Measurements from ENCODE around the gene TMEM184C.

DNA sequence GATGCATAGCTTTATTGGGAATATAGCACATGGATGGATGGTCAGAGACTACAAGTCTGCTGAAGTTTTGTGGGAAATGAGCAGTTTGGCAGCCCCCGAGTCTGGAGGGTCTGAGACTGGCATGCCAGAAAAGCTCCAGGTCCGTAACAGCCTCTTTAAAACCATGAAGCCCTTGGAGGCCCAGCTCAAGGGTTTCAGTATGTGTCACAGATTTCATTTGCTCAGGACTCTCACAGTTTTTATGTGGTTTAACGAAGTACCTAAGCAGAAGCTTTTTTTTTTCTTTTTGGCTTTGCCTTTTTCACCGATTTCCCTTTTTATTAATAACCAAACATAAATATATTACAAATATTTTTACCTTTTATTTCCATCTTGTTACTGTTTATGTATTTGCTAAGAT, 30.6 kb upstream of the TMEM184C start:
- TF ChIP-seq, protein P1, sequence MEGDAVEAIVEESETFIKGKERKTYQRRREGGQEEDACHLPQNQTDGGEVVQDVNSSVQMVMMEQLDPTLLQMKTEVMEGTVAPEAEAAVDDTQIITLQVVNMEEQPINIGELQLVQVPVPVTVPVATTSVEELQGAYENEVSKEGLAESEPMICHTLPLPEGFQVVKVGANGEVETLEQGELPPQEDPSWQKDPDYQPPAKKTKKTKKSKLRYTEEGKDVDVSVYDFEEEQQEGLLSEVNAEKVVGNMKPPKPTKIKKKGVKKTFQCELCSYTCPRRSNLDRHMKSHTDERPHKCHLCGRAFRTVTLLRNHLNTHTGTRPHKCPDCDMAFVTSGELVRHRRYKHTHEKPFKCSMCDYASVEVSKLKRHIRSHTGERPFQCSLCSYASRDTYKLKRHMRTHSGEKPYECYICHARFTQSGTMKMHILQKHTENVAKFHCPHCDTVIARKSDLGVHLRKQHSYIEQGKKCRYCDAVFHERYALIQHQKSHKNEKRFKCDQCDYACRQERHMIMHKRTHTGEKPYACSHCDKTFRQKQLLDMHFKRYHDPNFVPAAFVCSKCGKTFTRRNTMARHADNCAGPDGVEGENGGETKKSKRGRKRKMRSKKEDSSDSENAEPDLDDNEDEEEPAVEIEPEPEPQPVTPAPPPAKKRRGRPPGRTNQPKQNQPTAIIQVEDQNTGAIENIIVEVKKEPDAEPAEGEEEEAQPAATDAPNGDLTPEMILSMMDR (conservative IDR thresholded peaks at IDR 0.05 in 1 of 2, IDR thresholded peaks at IDR 0.05 in 1 of 2; ENCODE audit: low read depth in 1 of 2, low read length in 2 of 2), result no peak
- TF ChIP-seq EZH2 (IDR thresholded peaks at IDR 0.05; ENCODE audit: low read length, missing control alignments), result no peak
